Fibroblast of mammary gland (primary cell): ENCODE measurements around the gene TCP11L1.
"Not testable (repeated sequence)": the region's sequence is repeated elsewhere in the genome, so short reads cannot be mapped to it uniquely, and the experiment has no call there.

ENCODE experiments used
- DNase-seq: peaks from one replicate; pipeline ENCODE4 v3.0.0-alpha.2; 2010; ENCODE audit warnings: low read depth
- H3K4me3 ChIP-seq: 2 replicates; pipeline ENCODE4 v1.5.1; 2011; ENCODE audit warnings: low read depth, mild to moderate bottlenecking, low read length, moderate library complexity; ENCODE audit not compliant: control insufficient read depth
- CTCF ChIP-seq: conservative IDR thresholded peaks from 2 replicates; pipeline ENCODE4 v1.5.1; 2011; ENCODE audit warnings: low read depth, low read length, inconsistent platforms; ENCODE audit not compliant: control insufficient read depth, insufficient read depth

TCP11L1 gene

GRCh38 chr11:33027846-33028536 lies 11.4 kb upstream of the TCP11L1 start:
- TF ChIP-seq CTCF, result no peak
- no peak for DNase-seq

GRCh38 chr11:33028537-33028914 lies 10.8 kb upstream of the TCP11L1 start:
- TF ChIP-seq CTCF, result no peak
- H3K4me3 ChIP-seq, result no peak overlapping the region

More at GRCh38 chr11:33027846-33028536, 11.4 kb upstream of the TCP11L1 start:
- H3K4me3 ChIP-seq, result no peak overlapping the region

GRCh38 chr11:33029218-33029617 lies 10.2 kb upstream of the TCP11L1 start:
- H3K4me3 ChIP-seq, result not testable (repeated sequence)

More at GRCh38 chr11:33028537-33028914, 10.8 kb upstream of the TCP11L1 start:
- DNase-seq, result no peak

GRCh38 chr11:33033493-33033892 lies 5.9 kb upstream of the TCP11L1 start:
- no peak overlapping the region for H3K4me3 ChIP-seq
- TF ChIP-seq CTCF, result no peak
- no peak for DNase-seq

More at GRCh38 chr11:33029218-33029617, 10.2 kb upstream of the TCP11L1 start:
- not testable (repeated sequence) for DNase-seq

GRCh38 chr11:33035011-33035410 lies 4.4 kb upstream of the TCP11L1 start:
- DNase-seq, result no peak
- no peak for TF ChIP-seq CTCF
- no peak overlapping the region for H3K4me3 ChIP-seq

GRCh38 chr11:33040033-33040861 lies 875 bp downstream of the TCP11L1 start:
- DNase-seq, result peak; percentile 48
- TF ChIP-seq CTCF, result no peak
- H3K4me3 ChIP-seq, result peak overlapping the region; percentile 80

- DNase-seq, result no peak
- no peak for TF ChIP-seq CTCF
- peak overlapping the region; percentile 80 for H3K4me3 ChIP-seq
Measured at GRCh38 chr11:33040862-33041453, 1.6 kb downstream of the TCP11L1 start.
